DMS153 (cell line): ENCODE data around the gene CCDC127.
A peak's percentile ranks its signal among the peaks of the same experiment; 100 is the strongest.

Experiments
- DNase-seq: peaks from one replicate; lab custom pipeline; 2025; lab: John Stamatoyannopoulos, UW

The CCDC127 gene

GRCh38 chr5:189486-189885 lies 28.5 kb downstream of the CCDC127 start:
- no peak for DNase-seq

DNA sequence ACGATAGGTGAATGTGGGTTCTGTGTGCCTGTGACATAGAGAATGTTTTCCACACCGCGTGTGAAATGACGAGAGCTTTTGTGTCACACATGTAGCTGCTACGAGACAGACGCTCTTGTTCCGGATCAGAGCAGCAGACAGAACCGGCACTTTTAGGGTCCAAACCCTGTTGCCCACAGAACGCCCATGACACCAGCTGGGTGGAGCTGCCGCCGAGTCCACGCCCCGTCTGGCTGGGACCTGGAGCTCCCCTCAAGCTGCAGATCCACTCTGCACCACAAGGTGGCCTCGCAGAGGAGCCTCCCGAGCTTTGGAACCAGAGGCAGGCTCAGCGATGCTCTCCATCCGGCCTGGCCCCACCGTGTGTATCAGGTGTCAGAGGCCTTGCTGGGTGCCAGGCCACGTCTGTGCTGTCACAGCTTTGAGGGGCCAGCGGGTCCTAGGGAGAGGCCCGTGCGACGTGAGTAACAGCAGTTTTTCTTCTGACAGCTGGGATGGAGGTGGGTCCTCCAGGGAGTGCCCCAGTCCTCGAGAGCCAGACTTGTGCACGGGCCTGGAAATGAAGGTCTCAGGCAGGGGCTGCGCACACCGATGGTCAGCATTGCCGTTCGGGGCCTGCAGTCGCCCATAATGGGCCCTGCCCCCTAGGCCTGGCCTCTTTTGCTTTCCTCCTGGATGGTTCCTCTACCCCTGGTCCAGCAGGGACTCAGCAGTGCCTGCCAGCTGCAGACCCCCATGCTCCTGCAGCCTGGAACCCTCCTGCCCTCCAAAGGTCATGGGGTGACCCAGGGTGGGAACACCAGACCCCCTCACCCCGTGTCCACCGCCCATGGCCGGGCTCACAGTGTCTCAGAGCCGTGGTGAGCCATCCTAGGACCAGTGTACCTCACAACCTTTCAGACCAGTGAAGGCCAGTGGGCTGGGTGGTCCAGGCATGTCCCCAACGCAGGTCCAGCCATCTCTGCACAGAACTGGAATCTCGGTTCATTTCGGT lies 29.2 kb downstream of the CCDC127 start:
- peak; percentile 86 for DNase-seq

GRCh38 chr5:187617-188451 lies 30.1 kb downstream of the CCDC127 start:
- DNase-seq: no peak

DNA sequence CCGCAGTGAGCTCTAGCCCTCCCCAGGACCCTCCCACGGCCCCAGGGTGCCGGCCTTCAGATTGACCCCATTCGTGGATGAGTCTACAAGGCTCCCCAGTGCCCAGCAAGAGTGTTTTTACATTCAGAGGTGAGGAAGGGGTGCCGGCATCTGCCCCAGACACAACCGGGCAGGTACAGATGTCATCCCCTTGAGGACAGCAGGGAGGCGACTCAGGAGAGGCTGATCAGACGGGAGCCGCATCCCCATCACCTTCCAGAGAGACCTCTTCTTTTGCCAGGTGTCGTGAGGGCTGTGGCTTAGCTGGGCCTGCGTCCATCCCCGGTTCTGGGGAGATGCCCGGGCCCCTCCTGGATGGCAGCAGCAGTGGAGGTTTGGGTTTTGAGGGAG lies 30.9 kb downstream of the CCDC127 start:
- DNase-seq: no peak

DNA sequence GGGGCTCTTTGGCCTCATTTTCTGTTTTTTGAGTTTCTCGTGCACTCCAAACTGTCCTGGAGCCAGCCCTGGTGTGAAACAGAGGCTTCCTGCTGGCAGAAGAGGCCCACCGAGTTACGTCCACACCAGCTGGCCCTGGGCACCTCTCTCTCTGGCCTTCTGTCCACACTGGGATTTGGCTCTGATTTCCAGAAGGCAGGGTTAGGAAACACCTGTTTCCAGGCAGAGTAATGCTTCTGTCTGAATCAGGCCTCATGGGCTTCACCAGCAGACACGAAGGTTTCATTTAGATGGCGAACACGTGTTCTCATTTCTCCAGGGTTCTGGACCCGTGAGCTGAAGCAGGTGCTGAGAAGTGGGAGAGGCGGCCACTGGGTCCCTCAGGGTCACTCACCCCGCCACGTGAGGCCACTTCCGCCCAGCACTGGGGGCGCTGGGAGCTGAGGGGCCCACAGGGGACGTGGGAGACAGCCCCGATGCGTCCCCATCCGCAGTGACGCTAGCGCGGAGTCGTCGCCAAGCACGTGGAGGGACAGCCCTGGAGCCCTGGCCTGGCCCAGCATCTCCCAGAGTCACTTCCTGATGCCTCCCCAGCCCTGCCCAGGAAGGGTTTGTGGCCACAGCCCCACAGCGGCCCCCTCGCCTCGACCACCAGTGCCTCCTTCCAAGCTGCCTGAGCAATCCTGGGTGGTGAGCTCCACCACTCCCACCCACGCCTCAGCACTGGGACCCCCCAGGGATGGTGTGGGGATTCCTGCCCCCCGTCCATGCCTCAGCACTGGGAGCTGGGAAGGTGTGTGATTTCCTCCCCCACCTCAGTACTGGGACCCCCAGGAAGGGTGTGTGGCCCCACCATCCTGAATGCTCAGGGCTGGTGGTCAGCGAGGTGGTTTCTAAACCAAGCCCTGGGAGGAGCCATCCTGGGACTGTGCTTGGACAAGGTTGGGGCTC lies 31.6 kb downstream of the CCDC127 start:
- DNase-seq: no peak

DNA sequence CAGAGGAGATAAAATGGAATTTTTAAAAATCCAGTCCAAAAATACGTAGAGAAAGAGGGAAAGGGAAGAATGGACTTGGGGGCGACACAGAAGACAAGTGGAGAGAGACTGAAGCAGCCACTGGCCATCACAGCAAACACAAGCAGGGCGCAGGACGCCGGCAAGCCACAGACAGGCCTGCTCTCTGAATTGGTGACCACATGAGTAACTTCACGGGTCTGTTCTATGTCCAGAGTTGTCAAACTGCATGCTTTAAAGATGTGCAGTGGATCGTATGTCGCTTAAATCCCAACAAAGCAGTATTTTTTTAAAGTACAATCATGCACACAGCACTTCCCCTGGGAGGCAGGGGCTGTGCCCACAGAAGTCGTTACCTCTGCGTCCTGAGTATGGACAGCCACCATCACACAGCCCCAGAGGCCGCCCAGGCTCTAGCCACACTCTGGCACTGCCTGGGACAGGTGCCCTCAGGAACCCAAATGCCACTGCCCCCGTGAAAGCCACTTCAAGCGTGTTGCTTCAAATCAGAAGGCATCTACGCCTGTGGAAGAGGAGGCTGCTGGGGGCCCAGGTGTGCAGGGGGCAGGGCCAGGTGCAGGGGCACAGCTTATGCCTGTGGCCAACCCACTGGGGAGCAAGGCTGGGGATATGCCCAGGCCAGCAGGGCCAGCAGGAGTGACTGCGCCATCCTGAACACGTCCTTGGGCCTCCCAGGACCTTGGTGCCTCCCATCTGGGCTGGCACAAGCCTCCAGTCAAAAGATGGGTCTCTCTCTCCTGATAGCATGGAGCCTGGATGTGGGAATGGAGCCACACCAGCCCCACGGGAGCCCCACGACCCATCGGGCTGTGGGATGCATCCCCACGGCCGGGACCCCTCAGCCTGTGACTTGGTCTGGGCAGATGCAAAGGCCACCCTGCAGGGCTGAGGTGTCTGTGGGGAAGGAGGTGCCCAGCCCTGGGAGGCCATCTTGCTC lies 32.6 kb downstream of the CCDC127 start:
- no peak for DNase-seq

- no peak for DNase-seq
Observed at GRCh38 chr5:184471-184870, 33.5 kb downstream of the CCDC127 start.

DNA sequence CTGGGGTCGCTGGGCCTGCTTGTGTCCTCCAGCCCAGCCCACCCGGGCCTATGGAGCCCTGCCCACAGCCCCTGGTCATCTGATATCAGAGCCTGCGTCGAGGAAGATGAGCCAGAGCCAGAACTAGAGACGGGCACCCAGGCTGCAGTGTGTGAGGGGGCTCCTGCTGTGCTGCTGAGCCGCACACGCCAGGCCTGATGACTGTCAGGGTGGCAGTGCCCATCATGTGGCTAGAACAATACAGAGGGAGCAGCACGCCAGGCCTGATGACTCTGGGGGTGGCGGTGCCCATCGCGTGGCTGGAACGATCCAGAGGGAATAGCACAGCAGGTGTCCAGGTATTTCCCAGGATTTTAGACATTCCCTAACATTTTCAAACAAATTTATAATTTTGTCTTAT lies 35.8 kb downstream of the CCDC127 start:
- no peak for DNase-seq

GRCh38 chr5:181566-181965 lies 36.4 kb downstream of the CCDC127 start:
- no peak for DNase-seq

- DNase-seq: no peak
Observed at GRCh38 chr5:181160-181559, 36.8 kb downstream of the CCDC127 start.

- DNase-seq: no peak
Observed at GRCh38 chr5:180286-180918, 37.6 kb downstream of the CCDC127 start.

DNA sequence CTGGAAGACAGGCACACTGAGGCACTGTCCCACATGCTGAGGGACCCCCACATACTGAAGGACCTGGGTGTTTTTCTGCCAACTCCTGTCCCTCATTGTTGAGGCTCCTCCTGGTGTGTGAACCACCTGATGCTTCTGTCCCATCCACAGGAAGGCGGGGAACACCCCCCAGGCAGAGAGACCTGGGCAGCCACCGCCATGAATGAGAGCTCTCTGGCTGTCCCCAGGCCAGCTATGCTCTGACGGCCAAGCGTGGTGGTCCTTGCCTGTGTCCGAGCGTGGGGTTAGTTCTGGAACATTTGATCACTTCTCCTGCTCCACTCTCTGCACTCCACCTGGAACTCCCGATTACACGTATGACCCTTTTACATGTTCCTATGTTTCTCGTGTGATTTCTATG lies 38.6 kb downstream of the CCDC127 start:
- DNase-seq: no peak

GRCh38 chr5:178110-178509 lies 39.8 kb downstream of the CCDC127 start:
- DNase-seq: no peak

DNA sequence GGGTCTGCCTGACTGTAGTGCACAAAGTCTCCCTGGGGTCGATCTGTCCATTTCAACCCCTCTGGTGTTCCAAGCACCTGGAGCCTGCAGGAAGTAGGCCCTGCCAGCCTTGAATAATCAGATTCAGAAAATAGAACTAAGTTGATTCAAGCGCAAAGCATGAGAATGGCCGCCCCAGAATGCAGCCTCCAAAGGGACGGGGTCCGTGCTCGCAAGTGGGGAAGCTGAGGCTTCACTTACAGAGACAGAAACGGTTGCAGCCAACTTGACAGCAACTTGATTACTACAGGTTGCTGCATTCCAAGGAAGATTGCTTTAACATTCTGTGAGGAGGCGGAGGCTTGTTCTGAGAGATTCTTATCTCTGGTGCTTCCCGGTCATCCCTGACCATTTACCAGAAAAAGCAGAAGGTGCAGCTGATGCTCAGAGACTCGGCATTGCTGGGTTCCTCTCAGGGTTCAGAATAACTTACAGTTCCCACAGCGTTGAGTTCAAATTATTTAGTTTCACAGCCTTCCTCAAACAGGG lies 41.6 kb downstream of the CCDC127 start:
- DNase-seq: no peak

- DNase-seq: no peak
Observed at GRCh38 chr5:174876-175465, 43.0 kb downstream of the CCDC127 start.

- DNase-seq: no peak
Observed at GRCh38 chr5:174291-174600, 43.7 kb downstream of the CCDC127 start.

DNA sequence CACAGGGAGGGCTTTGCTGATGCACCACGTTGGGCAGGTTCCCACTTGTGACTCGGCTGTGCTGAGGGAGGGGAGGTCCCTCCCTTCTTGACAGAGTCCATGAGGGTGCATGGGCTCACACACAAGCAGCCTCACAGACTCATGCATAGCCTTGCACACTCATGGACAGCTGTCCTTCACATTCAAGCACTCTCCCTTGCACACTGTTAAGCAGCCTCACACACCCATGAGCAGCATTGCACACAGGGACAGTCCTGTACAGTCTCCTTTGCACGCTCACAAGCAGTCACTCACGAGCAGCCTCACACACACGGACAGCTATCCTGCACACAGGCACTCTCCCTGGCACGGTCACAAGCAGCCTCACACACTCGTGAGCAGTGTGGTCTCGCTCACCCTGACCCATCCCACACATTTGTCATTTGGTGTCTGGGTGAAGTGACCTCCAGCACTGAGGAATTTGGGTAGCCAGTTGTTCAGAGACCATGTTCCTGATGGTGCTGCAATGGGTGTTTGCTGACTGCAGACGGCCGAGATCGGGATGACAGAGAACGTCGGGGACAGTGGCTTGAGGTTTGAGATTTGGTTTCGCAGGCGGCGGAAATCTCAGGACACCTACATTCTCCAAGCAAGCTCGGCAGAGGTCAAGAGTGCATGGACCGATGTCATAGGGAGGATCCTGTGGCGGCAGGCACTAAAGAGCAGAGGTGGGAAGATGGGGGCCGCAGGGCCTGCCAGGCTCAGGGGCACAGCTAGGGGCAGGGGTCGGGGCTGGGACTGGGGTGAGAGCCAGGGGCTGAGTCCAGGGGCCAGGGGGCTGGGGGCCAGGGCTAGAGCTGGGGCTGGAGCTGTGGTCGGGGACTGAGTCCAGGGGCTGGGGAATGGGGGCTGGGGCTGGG lies 44.3 kb downstream of the CCDC127 start:
- no peak for DNase-seq

GRCh38 chr5:172841-173251 lies 45.1 kb downstream of the CCDC127 start:
- no peak for DNase-seq

DNA sequence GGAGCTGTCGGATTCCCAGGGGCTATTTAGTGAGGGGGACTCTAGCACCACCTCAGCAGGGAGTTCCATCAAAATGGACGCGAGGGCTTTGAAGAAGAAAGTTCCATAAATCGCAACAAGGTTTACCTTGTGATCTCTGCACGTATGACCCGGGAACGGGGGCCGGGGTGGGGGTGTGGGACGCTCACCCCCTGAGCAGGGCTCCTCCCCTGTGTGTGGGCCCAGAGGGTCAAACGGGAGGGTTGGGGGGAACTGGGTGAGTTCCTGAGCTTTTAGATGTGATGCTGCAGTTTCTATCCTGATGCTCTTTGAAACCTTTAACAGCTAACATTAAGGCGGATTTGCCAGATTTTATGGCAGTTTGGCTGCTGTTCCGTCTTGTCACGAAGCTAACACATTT lies 45.5 kb downstream of the CCDC127 start:
- DNase-seq: no peak
